HepG2 (cell line): ENCODE results near the gene VSIG10L2. TPM values are rescaled to one million over a fixed set of nuclear protein-coding genes. Genes with fewer than 3 reads are reported as not detected.
A peak's percentile ranks its signal among the peaks of the same experiment; 100 is the strongest.

ENCODE experiments used
- ATAC-seq: fragments of 200-7000 bp; cut with Tn5 transposase; 3 replicates; pipeline ENCODE4 v1.9.1; 2020; ENCODE audit warnings: mild to moderate bottlenecking, moderate library complexity
- BruUV-seq: library from RNA; stranded (reverse); fragments of 400-500 nt; replicated peaks from 2 replicates; lab custom pipeline; 2021; lab: Mats Ljungman, UMichigan
- CTCF ChIA-PET: fragments of 300-600 bp; formaldehyde crosslinking; extraction: SDS; loops from one replicate; lab custom pipeline; 2021; ENCODE audit warnings: low total read pairs, inconsistent platforms, low intra/inter-chr PET ratio; lab: Yijun Ruan, JAX
- POLR2A ChIA-PET: fragments of 350-600 bp; sonication (Branson Sonifier 250); formaldehyde crosslinking; loops from one replicate; lab custom pipeline; 2020; ENCODE audit warnings: antibody characterized with exemption, inconsistent platforms; lab: Yijun Ruan, JAX
- DNase-seq: peaks from one replicate; pipeline ENCODE4 v3.0.0-alpha.2; 2015; ENCODE audit warnings: low spot score
- FAIRE-seq: peaks from 3 replicates; lab custom pipeline; 2011; peaks lifted over from hg19 to GRCh38; lab: Jason Lieb, UNC
- H2AFZ ChIP-seq: one replicate; pipeline ENCODE4 v1.6.1; 2011; ENCODE audit warnings: low read length, inconsistent platforms
- H3K27ac ChIP-seq: fragments of 300-600 bp; 3 replicates; pipeline ENCODE4 v1.8.0; 2011; ENCODE audit warnings: mixed run types, mild to moderate bottlenecking, mixed read lengths, low read length, inconsistent platforms; ENCODE audit not compliant: insufficient read depth; ENCODE audit errors: extremely low read length
- H3K27me3 ChIP-seq, 2 experiments: fragments of 200-600 bp in 1 of 2; 2 replicates in 1 of 2; 3 replicates in 1 of 2; pipeline versions ENCODE4 v1.6.0 to v1.8.0; 2011; ENCODE audit warnings: low read length in 2 of 2, mild to moderate bottlenecking in 2 of 2, moderate library complexity in 2 of 2, inconsistent platforms in 1 of 2; ENCODE audit not compliant: insufficient read depth in 2 of 2, control insufficient read depth in 1 of 2
- H3K36me3 ChIP-seq, 2 experiments: fragments of 200-600 bp in 1 of 2; replicated peaks in 1 of 2; 2 replicates in 1 of 2; 3 replicates in 1 of 2; pipeline versions ENCODE4 v1.5.1 to v1.8.0; 2011; ENCODE audit warnings: low read length in 2 of 2, inconsistent platforms in 1 of 2; ENCODE audit not compliant: insufficient read depth in 2 of 2, control insufficient read depth in 1 of 2
- H3K4me1 ChIP-seq: 2 replicates; pipeline ENCODE4 v1.5.1; 2012; ENCODE audit warnings: low read length, inconsistent platforms; ENCODE audit not compliant: insufficient read depth
- H3K4me2 ChIP-seq: 2 replicates; pipeline ENCODE4 v1.6.0; 2011; ENCODE audit warnings: low read depth, low read length, inconsistent platforms
- H3K4me3 ChIP-seq, 3 experiments: fragments of 200-600 bp in 1 of 3; sonication (generic), shearing (Covaris generic) in 1 of 3; replicated peaks in 1 of 3; 2 replicates each; pipeline ENCODE4 v1.5.1; 2011 to 2016; ENCODE audit warnings: low read length in 3 of 3, inconsistent platforms in 2 of 3, low read depth in 2 of 3, mild to moderate bottlenecking in 2 of 3, control low read depth in 1 of 3, mixed read lengths in 1 of 3; ENCODE audit not compliant: insufficient read depth in 1 of 3
- H3K79me2 ChIP-seq: one replicate; pipeline ENCODE4 v1.6.1; 2011; ENCODE audit warnings: low read length, inconsistent platforms; ENCODE audit not compliant: insufficient read depth
- H3K9ac ChIP-seq: 2 replicates; pipeline ENCODE4 v1.6.0; 2011; ENCODE audit warnings: mild to moderate bottlenecking, low read depth, low read length, inconsistent platforms; ENCODE audit not compliant: insufficient read depth
- H3K9me3 ChIP-seq: 2 replicates; pipeline ENCODE4 v1.5.1; 2012; ENCODE audit warnings: mild to moderate bottlenecking, low read length
- H4K20me1 ChIP-seq: 2 replicates; pipeline ENCODE4 v1.6.0; 2011; ENCODE audit warnings: inconsistent platforms, mild to moderate bottlenecking, low read length, moderate library complexity; ENCODE audit not compliant: insufficient read depth
- HNF4G ChIP-seq, 2 experiments: sonication (generic) in 1 of 2; formaldehyde crosslinking in 1 of 2; IDR thresholded peaks; 2 replicates each; pipeline versions ENCODE4 v1.4.0 to v1.6.1; 2011 to 2020; ENCODE audit warnings: borderline replicate concordance in 2 of 2, low read depth in 2 of 2, mild to moderate bottlenecking in 2 of 2, low read length in 1 of 2, missing genetic modification reagents in 1 of 2, moderate library complexity in 1 of 2
- NFIB ChIP-seq: sonication (generic); formaldehyde crosslinking; IDR thresholded peaks from 2 replicates; pipeline ENCODE4 v1.9.0; 2021; ENCODE audit warnings: missing genetic modification reagents, mild to moderate bottlenecking, borderline replicate concordance
- NR2C2 ChIP-seq: sonication (generic); formaldehyde crosslinking; IDR thresholded peaks from 2 replicates; pipeline ENCODE4 v1.4.0; 2020; ENCODE audit warnings: missing genetic modification reagents, mild to moderate bottlenecking, moderate library complexity, borderline replicate concordance
- TCF7L2 ChIP-seq: IDR thresholded peaks from 2 replicates; pipeline ENCODE4 v1.6.1; 2011; ENCODE audit warnings: mild to moderate bottlenecking, low read depth, low read length, moderate library complexity
- ZBTB7A ChIP-seq: sonication (generic); formaldehyde crosslinking; IDR thresholded peaks from 2 replicates; pipeline ENCODE4 v1.8.0; 2022; ENCODE audit warnings: mild to moderate bottlenecking, missing genetic modification reagents
- ZNF224 ChIP-seq: sonication (generic); formaldehyde crosslinking; IDR thresholded peaks from 2 replicates; pipeline ENCODE4 v1.5.0; 2020; ENCODE audit warnings: mild to moderate bottlenecking, missing genetic modification reagents
- ZNF556 ChIP-seq: sonication (generic); formaldehyde crosslinking; IDR thresholded peaks from 2 replicates; pipeline ENCODE4 v1.4.0; 2020; ENCODE audit warnings: mild to moderate bottlenecking, missing genetic modification reagents, borderline replicate concordance
- WGBS: methylation state at CpG from one replicate; pipeline ENCODE4 v1.1.6; 2017; ENCODE audit warnings: low lambda C conversion rate; 5-methylcytosine and 5-hydroxymethylcytosine counted together
- in situ Hi-C: cut with HindIII; loops from 2 replicates; pipeline ENCODE4 v1.10.0; 2017; ENCODE audit warnings: low pct_unique_long_range_greater_than_20kb; ENCODE audit not compliant: extremely low pct_ligation_motif_present
- intact Hi-C: fragments of 100-400 bp; cut with micrococcal nuclease; formaldehyde crosslinking; loops from one replicate; pipeline ENCODE4 v1.10.0; 2022; ENCODE audit not compliant: unreplicated experiment
- polyA plus RNA-seq, 8 experiments: library from polyadenylated mRNA; depleted of rRNA in 3 of 8; stranded (reverse) in 7 of 8; unstranded in 1 of 8; fragments of >200 nt; fragmentation: Illumina TruSeq in 4 of 8; extraction: Trizol in 4 of 8; gene quantifications; 2 replicates each; pipeline versions ENCODE4 v1.2.1 to v1.2.3, GENCODE V29; 2011 to 2016; ENCODE audit warnings: low read depth in 4 of 8, missing spikeins in 1 of 8, mixed read lengths in 1 of 8; ENCODE audit not compliant: insufficient read depth in 1 of 8
- total RNA-seq, 5 experiments: library from RNA; depleted of rRNA; stranded (reverse); fragments of >200 nt; fragmentation: Illumina TruSeq; extraction: Trizol; gene quantifications; 2 replicates each; pipeline ENCODE4 v1.2.3, GENCODE V29; 2016; ENCODE audit warnings: low read depth in 1 of 5
- TF ChIP-seq, protein P1 (sequence below): sonication (generic); formaldehyde crosslinking; IDR thresholded peaks from 2 replicates; pipeline ENCODE4 v1.4.0; 2020; ENCODE audit warnings: mild to moderate bottlenecking, missing genetic modification reagents
- TF ChIP-seq, protein P2 (sequence below): sonication (generic); formaldehyde crosslinking; IDR thresholded peaks from 2 replicates; pipeline ENCODE4 v1.5.1; 2020; ENCODE audit warnings: mild to moderate bottlenecking, missing genetic modification reagents, moderate library complexity

The VSIG10L2 gene
- total and polyA plus RNA-seq, 2 of the 13 experiments (the other 11 are each of a cell fraction or from before 2014, with no cell fraction given), result 0.21 TPM; not detected in 1

DNA sequence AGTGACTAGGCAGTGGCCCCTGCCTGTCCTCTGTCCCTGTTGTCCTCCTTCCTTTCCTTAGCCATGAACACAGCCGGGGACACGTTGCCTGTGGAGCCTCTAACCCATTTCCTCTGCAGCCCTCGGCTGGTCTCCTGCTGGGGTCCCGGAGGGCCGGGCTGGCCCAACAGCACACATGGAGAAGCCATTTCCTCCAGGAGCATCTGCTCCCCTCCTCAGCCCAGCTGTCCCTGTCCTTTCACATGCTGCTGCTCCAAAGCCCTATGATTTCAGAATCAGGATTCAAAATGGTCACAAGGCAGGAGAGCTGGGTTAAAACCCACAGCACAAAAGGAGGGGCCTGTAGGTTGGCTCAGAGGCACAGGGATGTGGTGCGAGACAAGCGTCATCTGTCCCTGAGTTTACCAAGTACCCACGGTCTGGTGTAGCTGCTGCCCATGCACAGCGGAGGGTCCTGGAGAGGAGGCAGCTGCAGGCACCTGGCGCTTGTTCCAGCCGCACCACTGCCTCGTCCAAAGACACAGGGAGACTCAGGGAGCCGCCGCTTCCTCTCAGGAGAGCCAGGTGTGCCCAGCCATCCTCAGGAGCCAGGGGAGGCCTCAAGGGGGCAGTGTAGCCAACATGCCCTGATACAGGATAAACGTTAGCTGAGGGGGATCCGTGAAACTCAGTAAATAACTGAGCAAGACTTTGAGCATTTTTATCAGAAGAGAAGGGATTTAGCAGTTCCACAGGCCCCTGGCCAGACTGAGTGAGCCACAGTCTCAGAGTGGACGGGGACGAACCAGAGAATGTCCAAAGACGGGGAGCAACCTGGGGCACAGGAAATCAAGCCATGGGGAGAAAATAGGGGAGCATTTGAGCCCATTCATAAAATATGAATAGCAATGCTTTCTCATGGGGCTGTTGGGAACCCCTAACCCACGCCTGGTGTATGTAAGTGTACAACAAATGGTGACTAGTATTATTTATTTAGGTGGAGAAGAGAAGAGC is 3.9 kb upstream of the VSIG10L2 start (continued):
- TF ChIP-seq TCF7L2, result no peak
- TF ChIP-seq NR2C2, result no peak
- no peak for TF ChIP-seq ZNF556 (CRISPR knock-in tag)
- no peak for TF ChIP-seq NFIB (CRISPR knock-in tag)
- TF ChIP-seq, protein P1, sequence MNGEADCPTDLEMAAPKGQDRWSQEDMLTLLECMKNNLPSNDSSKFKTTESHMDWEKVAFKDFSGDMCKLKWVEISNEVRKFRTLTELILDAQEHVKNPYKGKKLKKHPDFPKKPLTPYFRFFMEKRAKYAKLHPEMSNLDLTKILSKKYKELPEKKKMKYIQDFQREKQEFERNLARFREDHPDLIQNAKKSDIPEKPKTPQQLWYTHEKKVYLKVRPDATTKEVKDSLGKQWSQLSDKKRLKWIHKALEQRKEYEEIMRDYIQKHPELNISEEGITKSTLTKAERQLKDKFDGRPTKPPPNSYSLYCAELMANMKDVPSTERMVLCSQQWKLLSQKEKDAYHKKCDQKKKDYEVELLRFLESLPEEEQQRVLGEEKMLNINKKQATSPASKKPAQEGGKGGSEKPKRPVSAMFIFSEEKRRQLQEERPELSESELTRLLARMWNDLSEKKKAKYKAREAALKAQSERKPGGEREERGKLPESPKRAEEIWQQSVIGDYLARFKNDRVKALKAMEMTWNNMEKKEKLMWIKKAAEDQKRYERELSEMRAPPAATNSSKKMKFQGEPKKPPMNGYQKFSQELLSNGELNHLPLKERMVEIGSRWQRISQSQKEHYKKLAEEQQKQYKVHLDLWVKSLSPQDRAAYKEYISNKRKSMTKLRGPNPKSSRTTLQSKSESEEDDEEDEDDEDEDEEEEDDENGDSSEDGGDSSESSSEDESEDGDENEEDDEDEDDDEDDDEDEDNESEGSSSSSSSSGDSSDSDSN (CRISPR knock-in tag), result peak; percentile 43

DNA sequence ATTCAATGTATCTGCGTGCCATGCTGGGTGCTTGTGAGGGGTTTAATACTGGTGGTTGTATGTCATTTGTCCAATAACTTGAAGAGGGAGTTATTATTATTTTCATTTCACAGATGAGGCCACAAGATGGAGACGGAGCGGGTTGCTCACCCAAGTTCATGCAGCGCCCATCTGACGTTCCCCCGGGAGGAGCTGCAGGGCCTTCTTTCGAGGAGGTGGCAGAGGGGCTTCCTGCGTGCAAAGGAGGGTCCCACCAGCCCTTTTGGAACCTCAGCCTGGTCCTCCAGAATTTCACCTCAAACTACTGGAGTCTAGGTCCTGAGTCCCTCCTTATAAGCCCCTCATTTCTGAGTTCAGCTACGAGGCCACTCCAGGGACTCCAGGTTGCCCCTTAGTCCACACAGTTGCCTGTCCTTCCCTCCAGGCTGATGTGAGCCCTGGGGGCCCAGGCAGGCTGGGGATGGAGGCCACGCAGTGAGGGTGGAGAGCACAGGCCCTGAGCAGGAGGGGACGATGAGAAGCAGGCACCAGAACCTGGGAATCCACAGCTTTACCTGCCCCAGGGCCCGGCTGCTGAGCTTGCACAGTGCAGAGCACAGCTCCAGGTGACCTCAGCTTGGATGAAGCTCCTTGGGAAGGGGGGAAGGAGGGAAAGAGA is 2.9 kb upstream of the VSIG10L2 start:
- H3K27ac ChIP-seq, result no peak overlapping the region
- POLR2A ChIA-PET, result no interaction called here
- peaks cover 0 to 3% of the 10 kb centered on the region in 2 experiments; a peak in 1 of 5 replicates for H3K27me3 ChIP-seq
- no peaks in the 10 kb centered on the region for H3K79me2 ChIP-seq
- no peaks in the 10 kb centered on the region for H3K36me3 ChIP-seq
- BruUV-seq, result no TSS peak
- no peaks in the 10 kb centered on the region for H4K20me1 ChIP-seq
- intact Hi-C loops, result loop anchor here (1.0 to 2.0 kb wide), 4 partner anchors 18 to 251 kb away; no protein-coding TSS in a partner anchor
- H3K9ac ChIP-seq, result peak overlapping the region; percentile 21; the same call in 1 of the 2 replicates
- TF ChIP-seq ZNF224 (CRISPR knock-in tag), result no peak
- TF ChIP-seq ZBTB7A (CRISPR knock-in tag), result no peak
- TF ChIP-seq HNF4G (IDR thresholded peaks at IDR 0.05; ENCODE audit: borderline replicate concordance, low read depth, low read length), result no peak
- TF ChIP-seq HNF4G (CRISPR knock-in tag; IDR thresholded peaks at IDR 0.05; ENCODE audit: borderline replicate concordance, low read depth), result no peak
- TF ChIP-seq, protein P2, sequence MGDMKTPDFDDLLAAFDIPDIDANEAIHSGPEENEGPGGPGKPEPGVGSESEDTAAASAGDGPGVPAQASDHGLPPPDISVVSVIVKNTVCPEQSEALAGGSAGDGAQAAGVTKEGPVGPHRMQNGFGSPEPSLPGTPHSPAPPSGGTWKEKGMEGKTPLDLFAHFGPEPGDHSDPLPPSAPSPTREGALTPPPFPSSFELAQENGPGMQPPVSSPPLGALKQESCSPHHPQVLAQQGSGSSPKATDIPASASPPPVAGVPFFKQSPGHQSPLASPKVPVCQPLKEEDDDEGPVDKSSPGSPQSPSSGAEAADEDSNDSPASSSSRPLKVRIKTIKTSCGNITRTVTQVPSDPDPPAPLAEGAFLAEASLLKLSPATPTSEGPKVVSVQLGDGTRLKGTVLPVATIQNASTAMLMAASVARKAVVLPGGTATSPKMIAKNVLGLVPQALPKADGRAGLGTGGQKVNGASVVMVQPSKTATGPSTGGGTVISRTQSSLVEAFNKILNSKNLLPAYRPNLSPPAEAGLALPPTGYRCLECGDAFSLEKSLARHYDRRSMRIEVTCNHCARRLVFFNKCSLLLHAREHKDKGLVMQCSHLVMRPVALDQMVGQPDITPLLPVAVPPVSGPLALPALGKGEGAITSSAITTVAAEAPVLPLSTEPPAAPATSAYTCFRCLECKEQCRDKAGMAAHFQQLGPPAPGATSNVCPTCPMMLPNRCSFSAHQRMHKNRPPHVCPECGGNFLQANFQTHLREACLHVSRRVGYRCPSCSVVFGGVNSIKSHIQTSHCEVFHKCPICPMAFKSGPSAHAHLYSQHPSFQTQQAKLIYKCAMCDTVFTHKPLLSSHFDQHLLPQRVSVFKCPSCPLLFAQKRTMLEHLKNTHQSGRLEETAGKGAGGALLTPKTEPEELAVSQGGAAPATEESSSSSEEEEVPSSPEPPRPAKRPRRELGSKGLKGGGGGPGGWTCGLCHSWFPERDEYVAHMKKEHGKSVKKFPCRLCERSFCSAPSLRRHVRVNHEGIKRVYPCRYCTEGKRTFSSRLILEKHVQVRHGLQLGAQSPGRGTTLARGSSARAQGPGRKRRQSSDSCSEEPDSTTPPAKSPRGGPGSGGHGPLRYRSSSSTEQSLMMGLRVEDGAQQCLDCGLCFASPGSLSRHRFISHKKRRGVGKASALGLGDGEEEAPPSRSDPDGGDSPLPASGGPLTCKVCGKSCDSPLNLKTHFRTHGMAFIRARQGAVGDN (CRISPR knock-in tag), result peak; percentile 41
- TF ChIP-seq, all 625 proteins: peak for 1
- DNase-seq, result no peak
- in situ Hi-C loops, result loop anchor here (5.0 kb wide), 1 partner anchor 119 kb away; the partner anchor contains the start of gene CDON
- Histone ChIP-seq H3K4me3 (peak overlapping the region in 1 of 3 experiments; percentile 21; a peak in 1 of 6 replicates), H2AFZ (no peak overlapping the region), H3K9me3 (no peaks in the 10 kb centered on the region), H3K4me1 (peaks cover 46% of the 10 kb centered on the region), H3K4me2 (peak overlapping the region; percentile 82)
- CTCF ChIA-PET, result interaction anchor here (0.6 to 2.5 kb wide), 4 partner anchors 119 to 251 kb away, joined by 3 to 15 read pairs (median 3); no protein-coding TSS in a partner anchor
- WGBS, result 52% methylated on average over 10 of the region's 12 CpGs
- FAIRE-seq, result no peak
- ATAC-seq, result no peak; the same call in 2 of the 3 replicates
